Suppressor macrophage (primary cell): Measurements from ENCODE around the gene NDUFS3.
A peak's percentile ranks its signal among the peaks of the same experiment; 100 is the strongest.
"Not testable (repeated sequence)": the region's sequence is repeated elsewhere in the genome, so short reads cannot be mapped to it uniquely, and the experiment has no call there.

Source experiments
- DNase-seq, 4 experiments: peaks; one replicate each; pipeline ENCODE4 v3.0.0-alpha.2; 2020 to 2022

NDUFS3 gene

GRCh38 chr11:47560426-47560825 is 18.4 kb upstream of the NDUFS3 start:
- DNase-seq: no peak

- DNase-seq: not testable (repeated sequence)
These were observed 16.5 kb upstream of the NDUFS3 start for GRCh38 chr11:47562393-47562792.

- DNase-seq: not testable (repeated sequence)
These were observed 14.5 kb upstream of the NDUFS3 start for GRCh38 chr11:47564366-47564765.

GRCh38 chr11:47564933-47565339 is 13.9 kb upstream of the NDUFS3 start:
- DNase-seq: no peak

GRCh38 chr11:47565340-47566148 is 13.3 kb upstream of the NDUFS3 start, which contains the start of gene PTPMT1:
PTPMT1 (plus strand) TSS chr11:47565599; CDS start chr11:47565623, 24 bp downstream.
- DNase-seq: peak; percentile 81 to 94 (median 88)

GRCh38 chr11:47566149-47566698 is 12.7 kb upstream of the NDUFS3 start:
- DNase-seq: peak in 3 of 4 experiments; percentile 41 to 56 (median 49)

- no peak for DNase-seq
These were observed 9.2 kb upstream of the NDUFS3 start for GRCh38 chr11:47569646-47570045.

- peak; percentile 57 to 84 (median 80) for DNase-seq
These were observed 8.1 kb upstream of the NDUFS3 start for GRCh38 chr11:47570651-47571356.

GRCh38 chr11:47571357-47571729 is 7.5 kb upstream of the NDUFS3 start:
- DNase-seq: no peak

GRCh38 chr11:47571895-47572294 is 7.0 kb upstream of the NDUFS3 start:
- no peak for DNase-seq

- no peak for DNase-seq
These were observed 6.1 kb upstream of the NDUFS3 start for GRCh38 chr11:47572715-47573255.

GRCh38 chr11:47573321-47573720 is 5.6 kb upstream of the NDUFS3 start:
- DNase-seq: no peak

- no peak for DNase-seq
These were observed 1.3 kb upstream of the NDUFS3 start for GRCh38 chr11:47577460-47578041.

- no peak for DNase-seq
These were observed 5.0 kb downstream of the NDUFS3 start for GRCh38 chr11:47583844-47584243.

- DNase-seq: no peak
These were observed 7.4 kb downstream of the NDUFS3 start, which contains the start of gene FAM180B for GRCh38 chr11:47586098-47586855. FAM180B (plus strand) TSS chr11:47586678; CDS start chr11:47586769, 91 bp downstream.

- peak; percentile 74 to 83 (median 82) for DNase-seq
These were observed 8.3 kb downstream of the NDUFS3 start for GRCh38 chr11:47587039-47587716.

GRCh38 chr11:47587723-47588326 is 9.0 kb downstream of the NDUFS3 start:
- DNase-seq: peak; percentile 92 to 97 (median 96)

- DNase-seq: no peak
These were observed 10.2 kb downstream of the NDUFS3 start for GRCh38 chr11:47589118-47589517.

GRCh38 chr11:47589584-47589976 is 10.7 kb downstream of the NDUFS3 start:
- no peak for DNase-seq

GRCh38 chr11:47589977-47590861 is 11.3 kb downstream of the NDUFS3 start:
- DNase-seq: no peak
